Neural cell (in vitro differentiated cells): ENCODE results near the gene GZMH. TPM values are rescaled to one million over a fixed set of nuclear protein-coding genes. Genes with fewer than 3 reads are reported as not detected.

Experiments used
- H2AFZ ChIP-seq: fragments of 200-600, 300-800 bp; sonication (generic), shearing (Covaris generic); 2 replicates; pipeline ENCODE4 v1.6.0; 2014; ENCODE audit warnings: low read depth, mild to moderate bottlenecking, antibody characterized with exemption, low read length, moderate library complexity
- H3F3A ChIP-seq: fragments of 200-600 bp; shearing (Covaris generic); 2 replicates; pipeline ENCODE4 v1.6.1; 2016; ENCODE audit warnings: mild to moderate bottlenecking, moderate library complexity, mixed read lengths, antibody characterized with exemption, low read length; ENCODE audit not compliant: insufficient read depth, poor library complexity, severe bottlenecking
- H3K27ac ChIP-seq: fragments of 200-600, 300-800 bp; sonication (generic), shearing (Covaris generic); 2 replicates; pipeline ENCODE4 v1.5.1; 2014; ENCODE audit warnings: mild to moderate bottlenecking, low read length, moderate library complexity
- H3K27me3 ChIP-seq: fragments of 300-800, 200-600 bp; sonication (generic), shearing (Covaris generic); 2 replicates; pipeline ENCODE4 v1.6.0; 2014; ENCODE audit warnings: mild to moderate bottlenecking, low read depth, low read length, moderate library complexity; ENCODE audit not compliant: insufficient read depth
- H3K36me3 ChIP-seq: fragments of 300-800, 200-600 bp; sonication (generic), shearing (Covaris generic); 2 replicates; pipeline ENCODE4 v1.5.1; 2014; ENCODE audit warnings: mild to moderate bottlenecking, antibody characterized with exemption, low read length, moderate library complexity; ENCODE audit not compliant: insufficient read depth
- H3K4me2 ChIP-seq: fragments of 300-800, 200-600 bp; sonication (generic), shearing (Covaris generic); 2 replicates; pipeline ENCODE4 v1.6.0; 2014; ENCODE audit warnings: mild to moderate bottlenecking, low read length
- H3K4me3 ChIP-seq: fragments of 300-800, 200-600 bp; sonication (generic), shearing (Covaris generic); 2 replicates; pipeline ENCODE4 v1.5.1; 2014; ENCODE audit warnings: mild to moderate bottlenecking, low read length, moderate library complexity
- H3K79me2 ChIP-seq: fragments of 200-600 bp; shearing (Covaris generic); replicated peaks from 2 replicates; pipeline ENCODE4 v1.6.0; 2014; ENCODE audit warnings: mild to moderate bottlenecking, low read length, moderate library complexity; ENCODE audit not compliant: insufficient read depth
- H3K9ac ChIP-seq: fragments of 300-800, 200-600 bp; sonication (generic), shearing (Covaris generic); 2 replicates; pipeline ENCODE4 v1.6.1; 2016; ENCODE audit warnings: mild to moderate bottlenecking, low read length, mixed read lengths
- H3K9me2 ChIP-seq: fragments of 200-600 bp; shearing (Covaris generic); 2 replicates; pipeline ENCODE4 v1.6.1; 2016; ENCODE audit warnings: mild to moderate bottlenecking, low read length, mixed read lengths; ENCODE audit not compliant: insufficient read depth
- H3K9me3 ChIP-seq: fragments of 200-600, 300-800 bp; sonication (generic), shearing (Covaris generic); 2 replicates; pipeline ENCODE4 v1.6.1; 2016; ENCODE audit warnings: mild to moderate bottlenecking, mixed run types, low read length, moderate library complexity, mixed read lengths
- H4K20me1 ChIP-seq: fragments of 200-600 bp; shearing (Covaris generic); 2 replicates; pipeline ENCODE4 v1.6.1; 2016; ENCODE audit warnings: mild to moderate bottlenecking, mixed run types; ENCODE audit not compliant: insufficient read depth
- EP300 ChIP-seq: fragments of 450-650 bp; conservative IDR thresholded peaks from 2 replicates; pipeline ENCODE4 v1.6.1; 2014; ENCODE audit warnings: antibody characterized with exemption, mild to moderate bottlenecking, moderate library complexity; ENCODE audit not compliant: poor library complexity, severe bottlenecking
- EZH2 ChIP-seq: fragments of 200-600, 300-800 bp; shearing (Covaris generic), sonication (generic); IDR thresholded peaks from 2 replicates; pipeline ENCODE4 v1.6.1; 2014; ENCODE audit warnings: antibody characterized with exemption, low read length, borderline replicate concordance, mild to moderate bottlenecking; ENCODE audit not compliant: insufficient read depth, poor library complexity, severe bottlenecking
- MXI1 ChIP-seq: fragments of 450-650 bp; conservative IDR thresholded peaks from 2 replicates; pipeline ENCODE4 v1.6.1; 2014; ENCODE audit warnings: antibody characterized with exemption, mild to moderate bottlenecking; ENCODE audit not compliant: poor library complexity, severe bottlenecking
- POLR2AphosphoS5 ChIP-seq: IDR thresholded peaks from 2 replicates; pipeline ENCODE4 v1.6.1; 2012
- RAD21 ChIP-seq: fragments of 450-650 bp; conservative IDR thresholded peaks from 2 replicates; pipeline ENCODE4 v1.6.1; 2014; ENCODE audit warnings: antibody characterized with exemption, mild to moderate bottlenecking, moderate library complexity
- REST ChIP-seq: IDR thresholded peaks from 2 replicates; pipeline ENCODE4 v1.6.1; 2012; ENCODE audit warnings: borderline replicate concordance
- SMC3 ChIP-seq: fragments of 450-650 bp; conservative IDR thresholded peaks from 2 replicates; pipeline ENCODE4 v1.6.1; 2014; ENCODE audit warnings: antibody characterized with exemption, mild to moderate bottlenecking, moderate library complexity; ENCODE audit not compliant: poor library complexity
- TAF1 ChIP-seq: IDR thresholded peaks from 2 replicates; pipeline ENCODE4 v1.6.1; 2012; ENCODE audit warnings: low read depth
- polyA plus RNA-seq: library from polyadenylated mRNA; depleted of rRNA; stranded (reverse); fragments of >200 nt; gene quantifications from 2 replicates; pipeline ENCODE4 v1.2.3, GENCODE V29; 2014
- TF ChIP-seq, protein P1 (sequence below): fragments of 450-650 bp; IDR thresholded peaks from 2 replicates; pipeline ENCODE4 v1.5.1; 2014; ENCODE audit warnings: antibody characterized with exemption, mild to moderate bottlenecking, moderate library complexity; ENCODE audit not compliant: poor library complexity, severe bottlenecking

Gene GZMH
- polyA plus RNA-seq, 1 donor from 2014 or later = not detected

DNA sequence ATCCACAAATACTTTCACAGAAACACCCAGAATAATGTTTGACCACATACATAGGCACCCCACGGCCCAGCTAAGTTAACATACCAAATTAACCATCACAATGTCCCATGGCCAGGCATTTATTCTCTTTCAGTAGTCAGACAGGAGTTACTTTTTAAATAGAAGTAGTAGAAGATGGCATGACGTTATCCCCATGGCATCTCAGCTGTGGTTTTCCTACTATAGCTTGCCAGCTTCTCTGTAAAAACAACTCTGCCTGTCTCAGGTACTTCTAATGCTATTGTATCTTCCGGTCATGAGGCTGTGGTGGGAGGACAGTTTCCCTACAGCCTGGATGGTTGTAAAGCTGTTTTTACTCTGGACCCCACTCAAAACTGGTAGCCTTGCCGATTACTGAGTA lies 52.7 kb downstream of the GZMH start:
- Histone ChIP-seq H3K36me3 (no peaks in the 10 kb centered on the region), H3K27me3 (no peaks in the 10 kb centered on the region), H4K20me1 (no peaks in the 10 kb centered on the region), H3K9me3 (no peaks in the 10 kb centered on the region), H3F3A (no peaks in the 10 kb centered on the region), H3K4me3 (no peak overlapping the region), H3K79me2 (no peaks in the 10 kb centered on the region), H3K4me2 (no peak overlapping the region), H2AFZ (no peak overlapping the region), H3K27ac (no peak overlapping the region), H3K9me2 (no peaks in the 10 kb centered on the region), H3K9ac (no peak overlapping the region)
- TF ChIP-seq REST (no peak), POLR2AphosphoS5 (no peak), TAF1 (no peak), EP300 (no peak), RAD21 (no peak), MXI1 (no peak), EZH2 (no peak), SMC3 (no peak)
- TF ChIP-seq, protein P1, sequence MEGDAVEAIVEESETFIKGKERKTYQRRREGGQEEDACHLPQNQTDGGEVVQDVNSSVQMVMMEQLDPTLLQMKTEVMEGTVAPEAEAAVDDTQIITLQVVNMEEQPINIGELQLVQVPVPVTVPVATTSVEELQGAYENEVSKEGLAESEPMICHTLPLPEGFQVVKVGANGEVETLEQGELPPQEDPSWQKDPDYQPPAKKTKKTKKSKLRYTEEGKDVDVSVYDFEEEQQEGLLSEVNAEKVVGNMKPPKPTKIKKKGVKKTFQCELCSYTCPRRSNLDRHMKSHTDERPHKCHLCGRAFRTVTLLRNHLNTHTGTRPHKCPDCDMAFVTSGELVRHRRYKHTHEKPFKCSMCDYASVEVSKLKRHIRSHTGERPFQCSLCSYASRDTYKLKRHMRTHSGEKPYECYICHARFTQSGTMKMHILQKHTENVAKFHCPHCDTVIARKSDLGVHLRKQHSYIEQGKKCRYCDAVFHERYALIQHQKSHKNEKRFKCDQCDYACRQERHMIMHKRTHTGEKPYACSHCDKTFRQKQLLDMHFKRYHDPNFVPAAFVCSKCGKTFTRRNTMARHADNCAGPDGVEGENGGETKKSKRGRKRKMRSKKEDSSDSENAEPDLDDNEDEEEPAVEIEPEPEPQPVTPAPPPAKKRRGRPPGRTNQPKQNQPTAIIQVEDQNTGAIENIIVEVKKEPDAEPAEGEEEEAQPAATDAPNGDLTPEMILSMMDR = no peak

Other genes starting within 250 kb of the GZMH start
- gene NFATC4, start 241.5 kb downstream of the GZMH start, polyA plus RNA-seq = 0.22 and 0.48 TPM in 2 replicates
- gene NYNRIN, start 210.7 kb downstream of the GZMH start, polyA plus RNA-seq = 5.7 and 9.1 TPM in 2 replicates
- not detected in 2 replicates for gene CBLN3, start 180.0 kb downstream of the GZMH start, polyA plus RNA-seq
- 0.53 and 0.92 TPM in 2 replicates for gene KHNYN, start 179.7 kb downstream of the GZMH start, polyA plus RNA-seq
- gene SDR39U1, start 166.9 kb downstream of the GZMH start, polyA plus RNA-seq = 142 and 173 TPM in 2 replicates
- not detected in 2 replicates for gene CMA1, start 101.4 kb downstream of the GZMH start, polyA plus RNA-seq
- gene CTSG, start 33.4 kb downstream of the GZMH start, polyA plus RNA-seq = not detected in 2 replicates
- not detected in 2 replicates for gene GZMB, start 24.5 kb upstream of the GZMH start, polyA plus RNA-seq